AG20443 (cell line): ENCODE results near the gene FAM107A.
A peak's percentile ranks its signal among the peaks of the same experiment; 100 is the strongest.

Experiments used
- DNase-seq: peaks from one replicate; pipeline ENCODE4 v3.0.0; 2012; ENCODE audit warnings: low spot score, mixed read lengths

FAM107A gene

GRCh38 chr3:58591517-58592510, 14.6 kb upstream of the FAM107A start:
- no peak for DNase-seq

- peak; percentile 60 for DNase-seq
Observed at GRCh38 chr3:58588030-58588614, 10.9 kb upstream of the FAM107A start.

- no peak for DNase-seq
Observed at GRCh38 chr3:58586776-58587192, 9.6 kb upstream of the FAM107A start.

GRCh38 chr3:58585994-58586393, 8.8 kb upstream of the FAM107A start:
- no peak for DNase-seq

- DNase-seq = peak; percentile 97
Observed at GRCh38 chr3:58585005-58585786, 8.0 kb upstream of the FAM107A start.

GRCh38 chr3:58584690-58585004, 7.5 kb upstream of the FAM107A start:
- DNase-seq = no peak

- no peak for DNase-seq
Observed at GRCh38 chr3:58581328-58582091, 4.3 kb upstream of the FAM107A start.

- no peak for DNase-seq
Observed at GRCh38 chr3:58580826-58581327, 3.7 kb upstream of the FAM107A start.

GRCh38 chr3:58578873-58579272, 1.7 kb upstream of the FAM107A start:
- no peak for DNase-seq

- no peak for DNase-seq
Observed at GRCh38 chr3:58576716-58577115, 475 bp downstream of the FAM107A start.

- DNase-seq = no peak
Observed at GRCh38 chr3:58575971-58576652, 1.1 kb downstream of the FAM107A start.

GRCh38 chr3:58574682-58575081, 2.5 kb downstream of the FAM107A start:
- no peak for DNase-seq

GRCh38 chr3:58574106-58574505, 3.1 kb downstream of the FAM107A start:
- DNase-seq = no peak

- peak; percentile 47 for DNase-seq
Observed at GRCh38 chr3:58573640-58574039, 3.6 kb downstream of the FAM107A start.

- DNase-seq = no peak
Observed at GRCh38 chr3:58572634-58573230, 4.5 kb downstream of the FAM107A start.

- no peak for DNase-seq
Observed at GRCh38 chr3:58572013-58572633, 5.1 kb downstream of the FAM107A start.

- DNase-seq = no peak
Observed at GRCh38 chr3:58570851-58571250, 6.3 kb downstream of the FAM107A start.

GRCh38 chr3:58569287-58570001, 7.7 kb downstream of the FAM107A start:
- DNase-seq = no peak

GRCh38 chr3:58568572-58569286, 8.5 kb downstream of the FAM107A start:
- peak; percentile 73 for DNase-seq
